HG03558 (cell line): Measurements from ENCODE around the gene FBXL16.

ENCODE experiments used
- ATAC-seq: cut with Tn5 transposase; IDR thresholded peaks from one replicate; pipeline ENCODE4 v1.9.1; 2021; ENCODE audit warnings: moderate number of reproducible peaks; ENCODE audit not compliant: unreplicated experiment; ENCODE audit errors: extremely low read depth

FBXL16 gene

GRCh38 chr16:711548-712320 lies 6.1 kb upstream of the FBXL16 start:
- no peak for ATAC-seq

DNA sequence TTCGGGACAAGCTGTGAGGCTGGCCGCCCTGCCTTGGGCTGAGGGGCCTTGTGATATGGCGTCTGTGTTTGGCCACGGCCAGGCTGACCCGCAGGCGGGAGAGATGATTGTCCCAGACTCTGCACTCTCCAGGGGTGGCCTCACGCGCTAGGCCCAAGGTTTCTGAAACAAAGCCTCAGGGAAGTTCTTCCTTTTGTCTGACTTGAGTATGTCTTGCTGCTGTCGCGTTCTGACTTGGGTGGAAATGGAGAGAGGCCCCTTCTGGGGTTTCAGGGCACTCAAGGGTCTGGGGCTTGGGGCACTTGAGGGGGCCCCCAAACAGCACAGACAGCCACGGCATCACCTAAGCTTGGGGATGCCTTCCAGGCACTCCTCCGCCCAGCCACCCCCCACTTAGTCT lies 5.5 kb upstream of the FBXL16 start:
- no peak for ATAC-seq

DNA sequence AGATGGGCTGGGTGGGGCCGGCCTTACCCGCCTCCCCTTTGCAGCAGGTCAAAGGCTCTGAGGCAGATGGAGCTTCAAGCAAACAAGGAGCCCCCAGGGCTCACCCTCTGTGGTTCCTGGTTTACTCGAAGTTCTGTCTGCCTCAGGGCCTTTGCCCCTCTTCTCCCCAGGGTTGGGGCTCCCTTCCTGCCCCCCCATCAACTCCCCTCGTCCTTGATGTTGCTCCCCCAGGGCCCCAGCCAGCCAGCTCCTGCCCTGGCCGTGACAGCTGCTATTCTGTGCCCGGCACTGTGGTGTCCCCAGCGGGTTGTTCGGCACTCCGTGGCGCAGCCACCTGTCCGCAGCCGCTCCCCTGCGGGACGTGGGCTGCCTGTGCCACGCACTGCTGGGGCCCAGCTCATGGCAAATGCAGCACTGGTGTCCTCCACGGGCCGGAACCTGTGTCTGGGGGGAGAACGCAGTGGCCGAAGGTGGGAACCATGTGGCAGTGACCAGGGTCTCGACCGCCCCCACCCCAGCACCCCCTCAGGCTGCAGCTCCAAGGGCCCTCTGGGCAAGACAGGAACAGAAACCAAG lies 5.0 kb upstream of the FBXL16 start:
- ATAC-seq, result no peak

DNA sequence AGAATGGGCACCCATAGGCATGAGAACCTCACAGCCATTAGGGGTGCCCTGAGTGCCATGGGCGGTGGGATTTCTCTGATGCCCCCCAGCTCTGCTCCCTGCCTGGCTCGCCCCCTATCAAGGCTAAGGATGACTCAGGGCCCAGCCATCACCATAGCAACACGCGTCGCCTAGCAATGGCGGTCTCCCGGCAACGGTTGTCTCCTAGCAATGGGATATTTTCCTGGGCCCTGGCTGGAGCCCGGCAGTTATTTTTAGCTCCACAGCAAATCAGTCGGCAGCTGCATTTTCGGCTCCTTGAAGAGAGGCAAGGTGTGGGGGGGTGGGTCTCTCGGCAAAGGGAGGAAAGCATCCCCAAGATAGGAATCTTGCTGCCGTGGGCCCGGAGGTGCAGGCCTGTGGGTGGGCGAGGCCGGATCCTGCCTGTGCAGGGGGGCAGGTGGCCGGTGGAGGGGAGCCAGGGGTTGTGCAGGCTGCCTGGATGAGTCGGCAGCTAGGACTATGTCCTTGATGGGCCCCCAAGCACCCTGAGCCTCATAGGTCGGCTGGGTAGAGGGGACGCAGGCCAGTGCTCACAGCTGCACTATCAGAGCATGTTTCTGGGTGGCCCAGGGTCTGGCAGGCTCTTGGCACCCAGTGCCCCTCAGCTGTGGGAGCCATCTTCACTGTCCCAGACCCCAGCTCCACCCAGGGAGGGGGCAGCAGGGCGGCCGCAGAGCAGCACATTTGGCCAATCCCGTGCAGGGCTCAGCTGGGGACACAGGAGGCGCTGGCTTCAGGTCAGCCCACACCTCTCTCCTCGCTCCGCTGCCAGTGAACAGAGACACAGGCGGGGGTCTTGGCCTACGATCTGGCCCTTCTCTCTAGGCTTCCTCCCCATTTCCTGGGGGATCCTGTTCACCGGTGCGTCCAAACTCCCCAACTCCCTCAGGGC lies 4.2 kb upstream of the FBXL16 start:
- ATAC-seq, result no peak

DNA sequence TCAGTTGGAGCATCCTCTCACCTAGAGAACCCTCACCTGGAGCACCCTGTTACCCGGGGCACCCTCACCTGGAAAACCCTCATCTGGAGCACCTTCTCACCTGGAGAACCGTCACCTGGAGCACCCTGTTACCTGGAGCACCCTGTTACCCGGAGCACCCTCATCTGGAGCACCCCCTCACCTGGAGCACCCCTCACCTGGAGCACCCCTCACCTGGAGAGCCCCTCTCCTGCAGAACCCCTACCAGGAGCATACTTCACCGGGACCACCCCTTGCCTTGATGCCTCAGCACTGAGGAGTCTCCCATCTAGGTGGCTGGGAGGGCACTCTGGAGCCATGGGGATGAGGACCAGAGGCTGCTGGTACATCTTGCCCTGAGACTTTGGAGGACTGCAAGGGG lies 3.4 kb upstream of the FBXL16 start:
- ATAC-seq, result no peak

GRCh38 chr16:708019-708418 lies 2.4 kb upstream of the FBXL16 start:
- no peak for ATAC-seq

DNA sequence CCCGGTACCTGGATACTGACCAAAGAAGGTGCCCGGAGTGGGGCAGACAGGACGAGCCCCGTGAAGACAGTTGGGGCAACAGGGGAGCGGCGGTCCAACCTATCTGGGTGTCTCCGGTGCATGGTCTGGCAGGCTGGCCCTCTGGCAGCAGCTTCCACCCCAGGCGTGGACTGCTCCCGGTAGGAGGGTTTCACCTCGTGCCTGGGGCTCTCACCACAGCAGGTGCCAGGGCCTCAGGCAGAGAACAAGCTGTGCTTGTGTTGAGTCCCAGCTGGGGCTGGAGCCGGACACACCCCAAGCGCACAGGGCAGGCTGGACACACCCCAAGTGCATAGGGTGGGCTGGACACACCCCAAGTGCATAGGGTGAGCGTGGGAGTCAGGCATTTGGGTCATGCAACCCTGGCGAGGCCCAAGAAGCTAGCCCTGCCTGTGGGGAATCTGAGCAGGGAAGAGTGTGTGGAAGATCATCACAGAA lies 1.5 kb upstream of the FBXL16 start:
- no peak for ATAC-seq

DNA sequence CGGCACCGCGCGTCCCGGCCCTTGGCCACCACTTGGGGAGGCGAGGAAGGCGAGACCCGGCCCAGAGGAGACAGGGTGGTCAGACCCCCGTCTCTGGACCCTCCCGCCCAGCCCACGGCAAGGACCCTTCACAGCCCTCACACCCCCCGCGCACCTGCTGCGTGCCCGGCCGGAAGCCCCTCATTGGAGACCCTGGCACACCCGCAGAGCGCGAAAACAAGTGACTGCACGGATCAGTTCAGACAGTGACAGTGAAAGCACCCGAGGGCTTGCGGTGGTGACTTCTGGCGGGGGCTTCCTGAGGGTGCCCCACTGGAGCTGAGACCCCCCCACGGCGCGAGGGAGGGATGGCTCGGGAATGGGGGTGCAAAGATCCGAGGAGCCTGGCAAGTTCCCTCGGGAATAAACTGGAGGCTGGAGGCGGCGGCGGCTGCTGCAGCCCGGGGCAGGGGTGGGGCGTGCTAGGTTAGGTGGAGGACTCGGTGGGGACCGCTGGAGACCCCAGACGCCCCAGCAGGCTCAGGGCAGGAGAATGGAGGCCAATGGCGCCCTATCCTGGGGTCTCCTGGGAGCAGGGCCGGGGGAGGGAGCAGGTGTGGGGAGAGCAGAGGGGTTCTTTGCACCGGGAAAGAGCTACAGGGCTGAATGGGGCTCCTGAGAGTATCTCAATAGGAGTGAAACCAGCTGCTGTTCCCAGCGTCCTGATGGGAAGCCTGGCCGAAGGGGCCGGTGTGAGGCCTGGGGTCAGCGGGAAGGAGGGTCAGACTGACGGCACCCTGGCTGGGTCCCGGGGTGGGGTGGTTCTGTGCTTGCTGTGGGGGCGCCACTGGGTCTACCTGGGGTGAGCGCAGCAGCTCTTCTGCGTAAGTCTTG lies 824 bp upstream of the FBXL16 start:
- no peak for ATAC-seq

DNA sequence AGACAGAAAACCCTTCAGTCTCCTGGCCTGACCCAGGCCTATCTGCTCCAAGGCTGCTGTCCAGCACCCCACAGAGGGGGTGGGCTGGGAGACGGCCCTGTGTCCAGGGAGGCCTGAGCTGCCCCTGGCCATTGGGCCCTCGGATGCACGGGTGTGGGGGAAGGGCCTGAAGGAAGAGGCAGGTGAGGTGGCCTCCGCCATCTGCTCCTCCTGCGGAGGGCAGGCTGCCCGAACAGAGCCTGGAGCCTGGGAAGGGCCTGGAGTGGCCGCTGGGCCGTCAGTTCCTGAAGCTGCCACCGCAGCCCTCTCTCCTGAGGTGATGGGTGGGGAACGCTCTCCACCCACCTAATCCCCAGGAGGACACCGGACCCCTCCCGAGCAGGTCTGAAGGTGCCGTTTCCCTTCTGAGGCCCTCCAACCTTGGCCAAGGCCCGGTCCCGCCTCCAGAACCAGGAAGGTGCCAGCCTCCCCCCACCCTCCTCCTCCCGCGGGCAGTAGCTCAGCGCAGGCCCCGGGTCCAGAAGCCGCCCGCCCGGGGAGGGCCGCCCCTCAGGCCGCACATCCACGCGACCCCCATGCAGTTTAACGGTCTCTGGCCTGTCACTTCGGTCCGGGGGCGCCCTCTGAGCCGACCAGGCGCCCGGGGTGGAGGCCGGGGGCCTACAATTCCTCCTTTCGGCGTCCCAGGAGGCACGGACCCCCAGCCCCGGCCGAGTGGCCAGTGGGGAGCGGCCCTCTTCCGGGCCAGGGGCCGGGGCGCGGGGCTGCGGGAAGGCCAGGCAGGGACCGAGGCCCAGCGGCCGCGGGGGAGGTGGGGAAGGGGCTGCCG lies 835 bp downstream of the FBXL16 start:
- no peak for ATAC-seq

GRCh38 chr16:704047-704446 lies 1.6 kb downstream of the FBXL16 start:
- ATAC-seq, result no peak

DNA sequence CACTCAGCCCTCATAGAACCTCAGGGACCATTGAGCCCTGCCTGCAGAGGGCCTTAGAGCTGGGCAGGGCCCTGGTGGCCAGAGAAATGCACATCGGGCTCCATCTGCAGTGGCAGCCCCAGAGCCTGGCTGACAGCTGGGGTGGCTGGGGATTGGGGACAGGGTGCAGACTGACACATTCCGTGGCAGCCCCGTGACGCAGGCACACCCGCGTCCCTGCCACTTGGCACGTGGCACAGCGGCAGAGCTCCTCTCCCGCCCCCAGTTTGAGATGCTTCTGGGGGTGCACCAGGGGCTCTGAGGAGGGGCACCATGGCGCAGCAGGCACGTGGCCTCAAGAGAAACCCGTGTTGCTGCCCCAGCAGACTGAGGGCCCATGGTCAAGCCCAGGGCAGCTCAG lies 2.2 kb downstream of the FBXL16 start:
- no peak for ATAC-seq

DNA sequence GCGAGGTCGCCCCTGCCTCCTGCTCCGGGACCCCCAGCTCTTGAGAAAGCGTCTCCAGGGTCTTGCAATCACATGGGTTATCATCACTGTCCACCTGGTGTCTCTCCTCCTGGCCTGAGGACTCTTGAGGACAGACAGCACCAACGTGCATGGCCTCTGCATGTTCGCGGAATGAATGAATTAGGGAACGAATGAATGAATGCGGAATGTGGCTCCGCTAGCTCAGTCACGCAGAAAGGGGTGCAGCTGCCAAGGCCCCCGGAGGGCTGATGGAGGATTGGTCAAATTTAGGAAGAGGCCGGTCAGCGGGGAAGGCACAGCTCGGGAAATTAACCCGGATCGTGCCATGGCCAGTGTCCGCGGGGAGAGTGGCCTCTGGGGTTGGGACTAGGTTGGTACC lies 3.3 kb downstream of the FBXL16 start:
- ATAC-seq, result no peak

DNA sequence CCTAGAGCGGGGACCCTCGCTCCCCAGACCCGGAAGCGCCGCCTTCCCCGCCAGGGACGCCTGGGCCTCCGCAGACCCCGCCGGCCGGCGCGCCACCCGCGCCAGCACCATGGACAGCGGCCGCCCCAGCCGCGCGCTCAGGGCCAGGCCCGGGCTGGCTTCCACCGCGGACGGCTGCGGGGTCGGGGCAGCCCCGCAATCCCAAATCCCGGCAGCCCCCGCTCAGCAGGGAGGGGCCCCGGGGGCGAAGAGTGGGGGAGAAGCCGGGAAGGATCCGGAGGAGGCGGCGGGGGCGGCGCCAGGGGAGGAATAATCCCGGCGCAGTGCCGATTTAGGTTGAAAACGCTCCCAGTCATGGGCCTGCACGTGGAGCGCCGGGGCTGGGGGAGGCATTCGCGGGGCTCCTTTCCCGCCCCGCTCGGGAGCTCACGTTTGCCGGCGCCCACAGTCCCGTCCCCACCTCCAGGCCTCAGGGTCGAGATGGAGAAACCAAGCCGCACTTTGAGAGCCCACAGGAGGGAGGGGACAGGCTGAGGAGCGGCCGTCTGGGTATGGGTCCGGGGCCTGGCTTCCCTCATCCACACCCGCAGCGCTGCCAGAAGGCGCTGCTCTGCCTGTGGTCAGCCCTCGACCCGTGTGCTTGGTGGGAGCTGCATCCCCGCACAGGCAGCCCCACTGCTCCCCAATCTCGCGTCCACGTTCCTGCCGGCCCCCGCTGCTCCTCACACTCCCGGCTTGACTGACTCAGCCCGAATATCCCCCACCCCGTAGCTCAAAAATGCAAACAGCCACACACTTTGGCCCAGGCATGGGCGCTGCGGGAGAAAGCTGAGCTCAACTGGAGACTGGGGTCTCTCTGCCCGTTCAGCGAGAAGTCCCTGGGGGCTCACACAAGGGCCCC lies 4.7 kb downstream of the FBXL16 start:
- no peak for ATAC-seq

GRCh38 chr16:698911-699671 lies 6.5 kb downstream of the FBXL16 start:
- ATAC-seq, result no peak

- no peak for ATAC-seq
Measured at GRCh38 chr16:695355-696089, 10.1 kb downstream of the FBXL16 start.

DNA sequence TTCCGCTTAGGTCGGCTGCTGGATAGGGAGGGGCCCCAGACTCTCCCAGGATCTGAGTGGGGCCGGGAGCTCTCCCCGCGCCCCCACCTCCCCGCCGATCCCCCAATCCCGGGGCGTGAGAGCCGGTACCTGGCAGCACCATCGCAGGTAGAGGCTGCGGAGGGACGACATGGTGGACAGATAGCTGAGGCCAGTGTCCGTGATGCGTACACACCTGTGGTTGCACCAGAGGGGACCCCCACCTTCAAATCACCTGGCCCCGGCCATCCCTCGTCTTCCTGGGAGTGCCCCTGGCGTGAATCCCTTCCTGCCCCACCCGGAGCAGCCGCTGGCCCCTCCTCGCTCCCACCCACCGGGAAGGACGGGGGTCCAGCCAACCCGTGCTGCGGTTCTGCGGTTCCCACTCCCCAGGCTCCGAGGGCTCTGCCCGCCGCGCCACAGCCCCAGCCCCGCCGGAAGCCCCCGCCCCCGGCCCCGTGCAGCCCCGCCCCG lies 10.7 kb downstream of the FBXL16 start:
- ATAC-seq, result no peak
